Breast epithelium (tissue), 4 donors: ENCODE measurements around the gene FAN1. TPM values are rescaled to one million over a fixed set of nuclear protein-coding genes. Genes with fewer than 3 reads are reported as not detected.

Experiments used
- DNase-seq, 2 donors: peaks; one replicate each; pipeline ENCODE4 v3.0.0-alpha.2; 2019; ENCODE audit warnings: low spot score in 2 of 2
- H3K27ac ChIP-seq, 2 donors: fragments of 200-600 bp; sonication (generic) in 1 of 2; one replicate each; pipeline ENCODE4 v1.5.1; 2016 to 2019; ENCODE audit warnings: mild to moderate bottlenecking in 1 of 2
- H3K27me3 ChIP-seq, 2 donors: fragments of 200-600 bp; sonication (generic) in 1 of 2; one replicate each; pipeline versions ENCODE4 v1.5.1 to v1.6.0; 2017 to 2019; ENCODE audit warnings: control low read depth in 1 of 2, mild to moderate bottlenecking in 1 of 2
- H3K36me3 ChIP-seq: fragments of 200-600 bp; one replicate; pipeline ENCODE4 v1.5.1; 2019
- H3K4me1 ChIP-seq, 2 donors: fragments of 200-600 bp; sonication (generic); one replicate each; pipeline ENCODE4 v1.5.1; 2016 to 2019; ENCODE audit warnings: control low read depth in 1 of 2
- H3K4me3 ChIP-seq, 3 donors: fragments of 200-600 bp; sonication (generic); 1 replicate in 2 of 3; 2 replicates in 1 of 3; pipeline ENCODE4 v1.5.1; 2016 to 2019; ENCODE audit warnings: mild to moderate bottlenecking in 3 of 3, moderate library complexity in 2 of 3
- H3K9me3 ChIP-seq, 2 donors: fragments of 200-600 bp; sonication (generic) in 1 of 2; one replicate each; pipeline ENCODE4 v1.5.1; 2016 to 2019; ENCODE audit warnings: control low read depth in 1 of 2
- CTCF ChIP-seq, 3 donors: fragments of 450-650 bp; IDR thresholded peaks; one replicate each; pipeline ENCODE4 v1.5.1; 2016 to 2017; ENCODE audit warnings: antibody characterized with exemption in 3 of 3, mild to moderate bottlenecking in 3 of 3, moderate library complexity in 3 of 3
- POLR2A ChIP-seq: fragments of 450-650 bp; IDR thresholded peaks from one replicate; pipeline ENCODE4 v1.6.1; 2016; ENCODE audit warnings: antibody characterized with exemption, mild to moderate bottlenecking, moderate library complexity
- POLR2AphosphoS5 ChIP-seq, 3 donors: sonication (generic); formaldehyde crosslinking; IDR thresholded peaks; one replicate each; pipeline ENCODE4 v1.6.1; 2017; ENCODE audit warnings: antibody characterized with exemption in 3 of 3
- intact Hi-C: fragments of 100-400 bp; cut with DNase I; formaldehyde crosslinking; loops from one replicate; pipeline ENCODE4 v1.15.1; 2023; ENCODE audit warnings: low total_unique reads
- total RNA-seq, 3 donors: library from RNA; depleted of rRNA; stranded (reverse); fragments of >200 nt; gene quantifications; one replicate each; pipeline ENCODE4 v1.1.0, GENCODE V29; 2016

Gene FAN1
- total RNA-seq, 3 donors from 2014 or later = 13.1 to 20.9 (median 15.4) TPM

GRCh38 chr15:30928076-30928475 lies 24.4 kb downstream of the FAN1 start:
- intact Hi-C loops = no loop called here
- DNase-seq = no peak
- Histone ChIP-seq H3K27ac (no peak overlapping the region), H3K4me1 (no peaks in the 10 kb centered on the region), H3K9me3 (no peaks in the 10 kb centered on the region), H3K4me3 (no peak overlapping the region), H3K27me3 (no peaks in the 10 kb centered on the region), H3K36me3 (no peaks in the 10 kb centered on the region)
- no peak for TF ChIP-seq POLR2A
- TF ChIP-seq POLR2AphosphoS5 (IDR thresholded peaks at IDR 0.05) = no peak
- no peak for TF ChIP-seq CTCF (IDR thresholded peaks at IDR 0.05)

GRCh38 chr15:30929064-30929669 lies 25.5 kb downstream of the FAN1 start:
- TF ChIP-seq CTCF (IDR thresholded peaks at IDR 0.05) (no peak), POLR2A (no peak), POLR2AphosphoS5 (IDR thresholded peaks at IDR 0.05) (no peak)
- no peak overlapping the region for H3K27ac ChIP-seq
- no peaks in the 10 kb centered on the region for H3K9me3 ChIP-seq
- intact Hi-C loops = no loop called here
- no peaks in the 10 kb centered on the region for H3K27me3 ChIP-seq
- H3K4me3 ChIP-seq = no peak overlapping the region
- H3K36me3 ChIP-seq = no peaks in the 10 kb centered on the region
- no peaks in the 10 kb centered on the region for H3K4me1 ChIP-seq
- no peak for DNase-seq

- Histone ChIP-seq H3K27ac (no peak overlapping the region), H3K36me3 (no peaks in the 10 kb centered on the region), H3K9me3 (no peaks in the 10 kb centered on the region), H3K4me1 (no peaks in the 10 kb centered on the region), H3K27me3 (no peaks in the 10 kb centered on the region), H3K4me3 (no peak overlapping the region)
- TF ChIP-seq POLR2AphosphoS5 (IDR thresholded peaks at IDR 0.05) (no peak), CTCF (IDR thresholded peaks at IDR 0.05) (no peak), POLR2A (no peak)
- DNase-seq = no peak
- intact Hi-C loops = no loop called here
These were observed 26.3 kb downstream of the FAN1 start for GRCh38 chr15:30929982-30930381.

- Histone ChIP-seq H3K27ac (no peak overlapping the region), H3K9me3 (no peaks in the 10 kb centered on the region), H3K4me3 (no peak overlapping the region), H3K27me3 (no peaks in the 10 kb centered on the region), H3K4me1 (no peaks in the 10 kb centered on the region), H3K36me3 (no peaks in the 10 kb centered on the region)
- TF ChIP-seq CTCF (IDR thresholded peaks at IDR 0.05) (no peak), POLR2AphosphoS5 (IDR thresholded peaks at IDR 0.05) (no peak)
- no peak for DNase-seq
- intact Hi-C loops = no loop called here
These were observed 26.7 kb downstream of the FAN1 start for GRCh38 chr15:30930422-30930821.

- H3K4me3 ChIP-seq = no peak overlapping the region
- H3K27me3 ChIP-seq = no peaks in the 10 kb centered on the region
- H3K4me1 ChIP-seq = no peaks in the 10 kb centered on the region
- TF ChIP-seq CTCF (IDR thresholded peaks at IDR 0.05) (no peak), POLR2AphosphoS5 (IDR thresholded peaks at IDR 0.05) (no peak), POLR2A (no peak)
- DNase-seq = no peak
- H3K27ac ChIP-seq = no peak overlapping the region
- H3K9me3 ChIP-seq = no peaks in the 10 kb centered on the region
- no peaks in the 10 kb centered on the region for H3K36me3 ChIP-seq
- intact Hi-C loops = no loop called here
These were observed 29.6 kb downstream of the FAN1 start for GRCh38 chr15:30933293-30933692.
